GM19193 (cell line): ENCODE data around the gene NUBPL.

Experiments used
- POLR2A ChIP-seq: IDR thresholded peaks from 4 replicates; pipeline ENCODE4 v1.6.1; 2011; ENCODE audit not compliant: insufficient read depth, insufficient read length; ENCODE audit errors: extremely low read depth

NUBPL gene

DNA sequence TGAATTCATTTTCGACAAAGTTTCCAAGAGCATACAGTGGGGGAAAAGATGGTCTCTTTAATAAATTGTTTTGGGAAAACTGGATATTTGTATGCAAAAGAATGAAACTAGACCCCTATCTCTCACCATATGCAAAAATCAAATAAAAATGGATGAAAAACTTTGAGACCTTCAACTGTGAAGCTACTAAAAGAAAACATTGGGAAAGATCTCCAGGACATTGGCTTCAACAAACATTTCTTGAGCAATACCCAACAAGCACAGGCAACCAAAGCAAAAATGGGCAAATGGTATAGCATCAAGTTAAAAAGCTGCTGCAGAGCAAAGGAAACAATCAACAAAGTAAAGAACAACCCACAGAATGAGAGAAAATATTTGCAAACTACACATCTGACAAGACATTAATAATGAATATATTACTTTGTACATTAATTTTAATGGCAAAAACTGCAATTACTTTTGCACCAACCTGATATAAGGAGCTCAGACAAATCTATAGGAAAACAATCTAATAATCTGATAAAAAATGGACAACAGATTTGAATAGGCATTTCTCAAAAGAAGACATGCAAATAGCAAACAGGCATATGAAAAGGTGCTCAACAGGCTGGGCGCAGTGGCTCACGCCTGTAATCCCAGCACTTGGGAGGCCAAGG lies 50.7 kb downstream of the NUBPL start:
- TF ChIP-seq POLR2A: no peak

DNA sequence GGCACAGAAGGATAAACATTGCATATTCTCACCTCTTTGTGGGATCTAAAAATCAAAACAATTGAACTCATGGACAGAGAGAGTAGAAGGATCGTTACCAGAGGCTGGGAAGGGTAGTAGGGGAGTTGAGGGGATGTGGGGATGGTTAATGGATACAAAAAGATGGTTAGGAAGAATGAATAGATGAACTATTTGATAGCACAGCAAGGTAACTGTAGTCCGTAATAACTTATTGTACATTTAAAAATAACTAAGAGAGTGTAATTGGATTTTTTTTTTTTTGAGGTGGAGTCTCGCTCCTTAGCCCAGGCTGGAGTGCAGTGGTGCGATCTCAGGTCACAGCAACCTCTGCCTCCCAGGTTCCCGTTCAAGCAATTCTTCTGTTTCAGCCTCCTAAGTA lies 52.0 kb downstream of the NUBPL start:
- no peak for TF ChIP-seq POLR2A

DNA sequence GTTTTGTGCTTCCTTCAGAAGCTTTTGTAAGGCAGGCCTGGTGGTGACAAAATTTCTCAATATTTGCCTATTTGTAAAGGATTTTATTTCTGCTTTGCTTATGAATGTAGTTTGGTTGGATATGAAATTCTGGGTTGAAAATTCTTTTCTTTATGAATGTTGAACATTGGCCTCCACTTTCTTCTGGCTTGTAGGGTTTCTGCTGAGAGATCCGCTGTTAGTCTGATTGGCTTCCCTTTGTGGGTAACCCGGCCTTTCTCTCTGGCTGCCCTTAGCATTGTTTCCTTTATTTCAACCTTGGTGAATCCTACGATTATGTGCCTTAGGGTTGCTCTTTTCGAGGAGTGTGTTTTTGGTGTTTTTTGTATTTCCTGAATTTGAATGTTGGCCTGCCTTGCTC lies 58.2 kb downstream of the NUBPL start:
- no peak for TF ChIP-seq POLR2A

DNA sequence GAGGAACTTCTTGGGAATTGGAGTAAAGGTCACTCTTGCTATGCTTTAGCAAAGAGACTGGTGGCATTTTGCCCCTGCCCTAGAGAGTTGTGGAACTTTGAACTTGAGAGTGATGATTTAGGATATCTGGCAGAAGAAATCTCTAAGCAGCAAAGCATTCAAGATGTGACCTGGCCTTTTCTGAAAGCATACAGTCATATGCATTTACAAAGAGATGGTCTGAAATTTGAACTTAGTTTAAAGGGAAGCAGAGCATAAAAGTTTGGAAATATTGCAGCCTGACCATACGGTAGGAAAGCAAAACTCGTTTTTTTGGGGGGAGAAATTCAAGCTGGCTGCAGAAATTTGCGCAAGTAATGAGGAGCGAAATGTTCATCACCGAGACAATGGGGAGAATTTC lies 60.9 kb downstream of the NUBPL start:
- no peak for TF ChIP-seq POLR2A

DNA sequence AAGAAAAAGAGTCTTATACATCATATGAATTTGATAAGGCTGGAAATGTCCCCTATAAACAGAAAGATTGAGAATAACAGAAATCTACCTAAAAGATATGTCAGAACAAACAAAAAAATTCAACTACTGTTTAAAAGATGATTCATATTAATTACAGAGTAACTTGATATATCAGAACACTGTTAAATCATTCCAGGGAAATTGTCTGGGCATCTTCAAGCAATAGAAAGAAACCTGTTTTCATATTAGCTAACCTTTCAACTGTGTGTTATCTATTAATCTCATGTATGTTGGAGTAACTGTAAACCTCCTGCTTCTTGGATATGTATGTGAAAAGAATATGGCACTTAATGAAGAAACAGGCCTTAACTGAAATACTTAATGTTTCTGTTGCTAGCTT lies 96.7 kb downstream of the NUBPL start:
- no peak for TF ChIP-seq POLR2A

DNA sequence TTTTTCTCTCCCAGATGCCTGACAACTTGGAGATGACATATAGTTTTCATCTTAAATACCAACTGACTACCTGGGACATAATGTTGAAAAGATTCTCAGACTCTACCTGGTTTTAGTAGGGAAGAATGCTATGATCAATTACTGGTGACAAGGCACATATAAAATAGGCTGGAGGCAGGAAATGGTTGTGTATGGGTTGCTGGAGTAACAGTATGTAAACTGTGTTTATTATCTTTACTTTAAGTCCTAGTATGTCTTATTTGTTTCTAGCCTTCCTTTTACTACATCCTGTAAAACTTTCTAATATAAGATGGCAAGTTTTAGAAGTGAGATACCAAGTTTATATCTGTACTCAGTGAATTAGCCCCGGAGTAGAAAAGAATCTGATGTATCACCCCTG lies 98.1 kb downstream of the NUBPL start:
- no peak for TF ChIP-seq POLR2A

DNA sequence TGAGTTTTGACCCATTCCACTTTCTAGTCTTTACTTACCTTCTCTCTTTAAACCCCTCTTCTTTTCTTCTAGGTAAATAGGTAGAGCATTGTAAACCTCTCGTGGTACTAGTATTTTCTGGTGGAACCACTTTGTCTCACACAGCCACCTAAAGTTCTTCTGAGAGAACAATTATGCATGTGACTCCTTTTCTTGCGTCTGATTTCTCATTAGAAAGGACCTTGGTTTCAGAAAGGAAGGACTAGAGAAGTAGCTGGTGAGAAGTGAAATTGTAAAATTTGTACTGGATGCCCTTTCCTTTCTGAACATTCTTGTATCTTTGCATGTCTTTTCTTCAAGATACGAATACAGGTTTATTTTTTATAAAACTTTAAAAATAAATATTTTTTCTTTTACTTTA lies 99.0 kb downstream of the NUBPL start:
- TF ChIP-seq POLR2A: no peak

DNA sequence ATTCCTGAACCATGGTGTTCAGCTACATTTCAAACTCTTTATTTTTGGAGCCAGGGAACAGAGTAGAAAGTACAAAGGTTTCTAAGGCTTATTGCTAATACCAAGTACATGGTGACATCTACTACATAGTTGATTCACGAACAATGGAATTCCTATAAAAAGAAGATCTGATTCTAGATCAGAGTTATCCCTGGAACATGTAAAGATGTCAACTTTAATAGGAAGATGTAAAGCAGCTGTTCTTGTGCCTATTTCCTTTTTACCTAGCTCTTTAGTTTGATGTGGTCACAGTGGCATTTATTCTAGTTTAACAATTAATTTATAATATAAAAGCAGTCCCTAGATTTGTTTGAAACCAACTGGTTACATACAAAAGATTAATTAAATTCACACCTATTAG lies 99.5 kb downstream of the NUBPL start:
- TF ChIP-seq POLR2A: no peak

DNA sequence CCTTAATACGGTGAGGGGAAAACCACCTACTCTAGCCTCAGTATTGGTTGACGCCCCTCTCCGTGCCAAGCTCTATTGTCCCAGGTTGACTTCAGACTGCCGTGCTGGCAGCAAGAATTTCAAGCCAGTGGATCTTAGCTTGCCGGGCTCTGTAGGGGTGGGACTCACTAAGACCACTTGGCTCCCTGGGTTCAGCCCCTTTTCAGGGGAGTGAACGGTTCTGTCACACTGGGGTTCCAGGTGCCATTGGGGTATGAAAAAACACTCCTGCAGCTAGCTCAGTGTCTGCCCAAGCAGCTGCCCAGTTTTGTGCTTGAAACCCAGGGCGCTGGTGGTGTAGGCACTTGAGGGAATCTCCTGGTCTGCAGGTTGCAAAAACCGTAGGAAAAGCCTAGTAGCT lies 107.1 kb downstream of the NUBPL start:
- TF ChIP-seq POLR2A: no peak

DNA sequence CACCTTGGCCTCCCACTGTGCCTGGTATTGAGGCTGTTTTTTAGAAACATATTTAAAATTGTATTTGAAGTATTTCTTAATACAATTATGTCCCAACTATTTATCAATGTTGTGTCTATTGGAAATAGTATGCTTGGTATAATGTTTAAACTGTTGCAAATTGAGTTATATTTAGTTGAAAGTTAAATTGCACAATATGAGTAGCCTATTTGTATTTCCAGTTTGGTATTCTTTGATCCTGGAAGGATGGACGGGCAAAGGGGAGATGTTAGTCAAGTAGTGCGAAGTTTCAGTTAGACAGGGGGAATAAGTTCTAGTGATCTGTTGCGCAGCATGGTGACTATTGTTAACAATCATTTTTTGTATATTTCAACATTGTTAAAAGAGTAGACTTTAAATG lies 111.5 kb downstream of the NUBPL start:
- no peak for TF ChIP-seq POLR2A

DNA sequence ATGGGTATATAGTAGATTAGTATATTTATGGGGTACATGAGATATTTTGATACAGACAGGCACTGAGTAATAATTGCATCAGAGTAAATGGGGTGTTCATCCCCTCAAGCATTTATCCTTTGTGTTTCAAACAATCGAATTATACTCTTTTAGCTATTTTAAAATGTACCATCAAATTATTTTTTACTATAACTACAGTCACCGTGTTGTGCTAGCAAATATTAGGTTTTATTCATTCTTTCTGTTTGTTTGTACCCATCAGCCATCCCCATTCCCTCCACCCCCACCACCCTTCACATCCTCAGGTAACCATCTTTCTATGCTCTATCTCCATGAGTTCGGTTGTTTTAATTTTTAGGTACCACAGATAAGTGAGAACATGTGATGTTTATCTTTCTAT lies 115.8 kb downstream of the NUBPL start:
- no peak for TF ChIP-seq POLR2A

DNA sequence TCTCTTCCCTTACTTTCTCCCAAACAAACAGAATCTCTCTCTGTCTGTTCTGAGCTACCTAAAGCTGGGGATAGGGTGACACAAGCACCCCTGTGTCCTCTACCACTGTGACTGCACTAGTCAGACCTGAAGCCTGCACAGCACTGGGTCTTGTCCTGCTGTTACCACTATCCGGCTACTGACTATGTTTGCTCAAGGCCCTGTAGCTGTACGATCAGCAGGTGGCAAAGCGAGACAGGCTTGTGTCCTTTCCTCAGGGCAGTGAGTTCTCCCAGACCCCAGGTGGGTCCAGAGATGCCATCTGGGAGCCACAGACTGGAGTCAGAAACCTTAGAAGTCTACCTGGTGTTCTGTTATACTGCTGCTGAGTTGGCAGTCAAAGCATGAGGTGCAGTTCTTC lies 116.4 kb downstream of the NUBPL start:
- no peak for TF ChIP-seq POLR2A

DNA sequence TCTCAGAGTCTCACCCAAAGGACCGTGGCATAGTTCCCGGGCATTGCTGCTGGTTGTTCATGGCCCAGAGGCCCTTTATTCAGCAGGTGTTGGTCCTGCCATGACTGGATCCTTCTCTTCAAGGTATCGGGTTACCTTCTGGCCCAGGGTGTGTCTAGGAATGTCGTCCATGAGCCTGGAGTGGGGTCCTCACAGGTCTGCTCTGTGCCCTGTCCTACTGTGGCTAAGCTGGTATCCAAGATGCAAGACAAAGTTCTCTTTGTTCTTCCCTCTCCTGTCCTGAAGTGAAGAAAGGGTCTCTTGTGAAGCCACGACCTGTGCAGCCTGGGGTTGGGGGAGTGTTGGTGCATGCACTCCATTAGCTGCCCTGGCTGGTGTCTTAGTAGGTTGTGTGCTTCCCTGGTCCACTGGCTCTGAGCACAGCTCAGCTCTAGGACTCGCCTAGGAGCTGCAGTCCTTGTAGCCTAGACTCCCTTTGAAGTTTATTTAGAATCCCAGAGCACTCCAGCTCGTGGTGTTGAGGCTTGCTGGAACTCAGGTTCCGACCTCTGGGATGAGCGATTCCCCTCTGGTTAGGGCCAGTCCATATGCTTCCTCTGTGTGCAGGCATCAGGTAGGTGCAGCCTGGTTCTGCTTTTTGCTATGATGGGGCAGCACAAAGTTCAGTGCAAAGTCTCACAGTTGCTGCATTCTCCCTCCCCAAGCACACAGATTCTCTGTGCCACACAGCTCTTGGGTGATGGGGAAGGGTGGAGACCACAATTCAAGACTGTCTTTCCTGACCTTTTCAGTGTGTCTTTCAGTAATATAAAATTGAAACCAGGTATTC lies 117.4 kb downstream of the NUBPL start:
- TF ChIP-seq POLR2A: no peak

DNA sequence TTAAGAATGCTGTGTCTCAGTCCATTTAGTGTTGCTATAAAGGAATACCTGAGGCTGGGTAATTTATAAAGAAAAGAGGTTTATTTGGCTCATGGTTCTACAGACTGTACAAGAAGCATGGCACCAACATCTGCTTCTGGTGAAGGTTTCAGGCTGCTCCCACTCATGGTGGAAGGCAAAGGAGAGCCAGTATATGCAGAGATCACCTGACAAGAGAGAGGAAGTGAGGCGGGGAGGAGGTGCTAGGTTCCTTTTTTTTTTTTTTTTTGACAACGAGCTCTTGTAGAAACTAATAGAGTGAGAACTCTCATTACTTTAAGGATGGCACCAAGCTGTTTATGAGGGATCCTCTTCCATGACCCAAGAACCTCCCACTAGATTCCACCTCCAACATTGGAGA lies 121.6 kb downstream of the NUBPL start:
- no peak for TF ChIP-seq POLR2A

DNA sequence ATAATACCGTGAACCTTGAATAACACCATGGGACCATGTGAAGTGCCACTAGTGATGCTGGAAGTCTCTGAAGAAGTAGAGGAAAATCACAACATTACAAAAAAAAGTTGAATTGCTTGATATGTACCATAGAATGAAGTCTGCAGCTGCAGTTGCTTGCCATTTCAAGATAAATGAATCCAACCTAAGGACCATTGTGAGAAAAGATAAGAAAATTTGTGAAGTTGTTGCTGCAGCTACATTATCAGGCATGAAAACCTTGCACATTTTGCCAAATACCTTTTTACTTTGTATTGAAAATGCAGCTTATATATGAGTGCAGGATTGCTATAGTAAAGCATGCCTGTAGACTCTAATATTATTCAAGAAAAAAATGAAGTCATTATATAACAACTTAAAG lies 126.5 kb downstream of the NUBPL start:
- no peak for TF ChIP-seq POLR2A

DNA sequence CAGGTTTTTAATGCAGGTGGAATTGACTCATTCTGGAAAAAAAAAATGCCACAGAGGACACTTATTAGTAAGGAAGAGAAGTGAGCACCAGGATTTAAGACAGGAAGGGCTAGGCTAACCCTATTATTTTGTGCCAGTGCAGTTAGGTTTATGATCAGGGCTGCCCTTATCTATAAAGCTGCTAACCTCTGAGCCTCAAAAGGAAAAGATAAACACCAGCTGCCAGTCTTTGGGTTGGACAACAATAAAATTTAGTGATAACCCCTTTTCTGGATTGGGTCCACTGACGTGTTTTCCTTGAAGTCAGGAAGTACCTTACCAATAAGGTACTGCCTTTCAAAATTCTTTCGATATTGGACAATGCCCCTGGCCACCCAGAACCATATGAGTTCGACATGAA lies 128.9 kb downstream of the NUBPL start:
- no peak for TF ChIP-seq POLR2A
